Skeletal muscle satellite cell (primary cell): ENCODE measurements around the gene NEURL1B. TPM values are rescaled to one million over a fixed set of nuclear protein-coding genes. Genes with fewer than 3 reads are reported as not detected.

ENCODE experiments used
- H3K27me3 ChIP-seq: 2 replicates; pipeline ENCODE4 v1.7.0; 2013; ENCODE audit warnings: low read length; ENCODE audit not compliant: control insufficient read depth, insufficient read depth
- H3K36me3 ChIP-seq: 2 replicates; pipeline ENCODE4 v1.7.0; 2013; ENCODE audit warnings: mild to moderate bottlenecking, control low read depth, low read length; ENCODE audit not compliant: insufficient read depth
- H3K4me1 ChIP-seq: 2 replicates; pipeline ENCODE4 v1.7.0; 2013; ENCODE audit warnings: low read length; ENCODE audit not compliant: control insufficient read depth, insufficient read depth
- H3K4me2 ChIP-seq: 2 replicates; pipeline ENCODE4 v1.7.0; 2013; ENCODE audit warnings: mild to moderate bottlenecking, low read length
- H3K4me3 ChIP-seq: 2 replicates; pipeline ENCODE4 v1.7.0; 2013; ENCODE audit warnings: low read length
- H3K9ac ChIP-seq: 2 replicates; pipeline ENCODE4 v1.7.0; 2013; ENCODE audit warnings: mild to moderate bottlenecking, low read depth, low read length, moderate library complexity
- H3K9me3 ChIP-seq: replicated peaks from 2 replicates; pipeline ENCODE4 v1.7.0; 2013; ENCODE audit warnings: mild to moderate bottlenecking, control low read depth, low read length
- total RNA-seq: library from RNA; depleted of rRNA; stranded (reverse); fragments of >200 nt; gene quantifications from 2 replicates; pipeline ENCODE4 v1.2.3, GENCODE V29; 2012; rRNA removed

The NEURL1B gene
- 0.22 and 0.25 TPM in 2 replicates for total RNA-seq

GRCh38 chr5:172640822-172641358, at the start of gene NEURL1B:
TSS of gene NEURL1B (plus strand) at chr5:172641263. CDS start at chr5:172641407, 144 bp downstream.
- Histone ChIP-seq H3K9me3 (no peaks in the 10 kb centered on the region), H3K36me3 (no peaks in the 10 kb centered on the region), H3K4me3 (peak within 1 kb of the TSS; percentile 82), H3K9ac (peak within 1 kb of the TSS; percentile 80), H3K4me1 (peaks cover 12% of the 10 kb centered on the region), H3K4me2 (peak within 1 kb of the TSS; percentile 95), H3K27me3 (peaks cover 16% of the 10 kb centered on the region)

GRCh38 chr5:172591636-172592035, 49.4 kb upstream of the NEURL1B start:
- Histone ChIP-seq H3K4me2 (no peak overlapping the region), H3K27me3 (peaks cover 79% of the 10 kb centered on the region), H3K36me3 (no peaks in the 10 kb centered on the region), H3K9ac (no peak overlapping the region), H3K9me3 (no peaks in the 10 kb centered on the region), H3K4me1 (no peaks in the 10 kb centered on the region), H3K4me3 (no peak overlapping the region)

DNA sequence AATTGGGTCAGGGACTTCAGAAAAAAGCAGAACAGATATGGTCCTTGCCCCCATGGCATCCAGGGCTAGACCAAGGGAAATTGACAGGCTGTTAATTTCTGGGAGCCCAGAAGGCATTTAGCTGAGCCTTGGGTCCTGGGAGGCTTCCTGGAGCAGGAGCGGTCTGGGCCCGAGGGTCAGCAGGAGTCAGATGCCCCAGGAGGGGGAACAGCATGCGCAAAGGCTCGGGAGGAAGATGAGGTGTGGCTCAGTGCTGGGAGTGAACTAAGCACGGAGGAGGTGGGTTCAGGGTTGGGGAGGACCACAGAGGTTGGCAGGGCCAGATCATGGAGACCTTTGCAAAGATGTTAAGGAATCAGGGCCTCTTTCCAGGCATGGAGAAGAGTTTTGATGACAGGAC, 48.2 kb upstream of the NEURL1B start:
- peaks cover 69% of the 10 kb centered on the region for H3K27me3 ChIP-seq
- H3K9ac ChIP-seq: no peak overlapping the region
- H3K4me3 ChIP-seq: no peak overlapping the region
- H3K9me3 ChIP-seq: no peaks in the 10 kb centered on the region
- H3K36me3 ChIP-seq: no peaks in the 10 kb centered on the region
- H3K4me1 ChIP-seq: no peaks in the 10 kb centered on the region
- no peak overlapping the region for H3K4me2 ChIP-seq

- H3K4me2 ChIP-seq: no peak overlapping the region
- H3K9ac ChIP-seq: no peak overlapping the region
- H3K9me3 ChIP-seq: no peaks in the 10 kb centered on the region
- H3K4me1 ChIP-seq: no peaks in the 10 kb centered on the region
- peaks cover 66% of the 10 kb centered on the region for H3K27me3 ChIP-seq
- no peaks in the 10 kb centered on the region for H3K36me3 ChIP-seq
- H3K4me3 ChIP-seq: no peak overlapping the region
Observed at GRCh38 chr5:172593306-172593705, 47.8 kb upstream of the NEURL1B start.

- Histone ChIP-seq H3K9me3 (no peaks in the 10 kb centered on the region), H3K36me3 (no peaks in the 10 kb centered on the region), H3K9ac (no peak overlapping the region), H3K4me1 (no peaks in the 10 kb centered on the region), H3K4me3 (no peak overlapping the region), H3K27me3 (peaks cover 62% of the 10 kb centered on the region), H3K4me2 (no peak overlapping the region)
Observed at GRCh38 chr5:172593721-172594235, 47.3 kb upstream of the NEURL1B start.

- Histone ChIP-seq H3K4me1 (no peaks in the 10 kb centered on the region), H3K9ac (no peak overlapping the region), H3K4me2 (no peak overlapping the region), H3K27me3 (peaks cover 61% of the 10 kb centered on the region), H3K9me3 (no peaks in the 10 kb centered on the region), H3K4me3 (no peak overlapping the region), H3K36me3 (no peaks in the 10 kb centered on the region)
Observed at GRCh38 chr5:172594431-172594830, 46.6 kb upstream of the NEURL1B start.

DNA sequence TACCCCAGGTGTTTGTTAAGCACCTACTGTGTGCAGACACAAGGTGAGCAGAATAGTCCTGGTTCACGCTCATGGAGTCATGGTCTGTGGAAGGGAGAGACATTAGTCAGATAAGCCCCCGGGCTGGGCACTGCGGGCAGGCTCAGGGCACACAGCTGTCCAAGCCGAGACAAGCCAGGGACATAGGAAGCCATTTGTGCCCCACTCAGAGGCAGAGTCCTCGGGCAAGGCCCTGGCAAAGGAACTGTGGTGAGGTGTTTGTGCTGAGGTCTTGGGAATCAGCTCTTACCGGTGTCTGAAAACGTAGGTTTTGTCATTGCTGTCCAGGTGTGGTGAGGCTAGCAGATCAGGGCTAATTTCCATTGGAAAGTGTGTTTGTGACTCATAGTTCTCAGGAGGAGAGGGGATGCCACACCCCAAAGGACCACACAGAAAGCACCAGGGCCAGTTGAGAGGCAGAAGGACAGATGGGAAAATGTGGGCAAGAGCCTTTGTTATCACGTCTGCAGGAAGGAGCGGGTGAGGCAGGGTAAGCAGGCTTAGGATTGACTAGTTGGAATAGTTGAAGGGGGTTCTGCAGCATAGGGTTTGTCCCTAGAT, 46.1 kb upstream of the NEURL1B start:
- peaks cover 55% of the 10 kb centered on the region for H3K27me3 ChIP-seq
- no peaks in the 10 kb centered on the region for H3K36me3 ChIP-seq
- H3K4me2 ChIP-seq: no peak overlapping the region
- no peak overlapping the region for H3K4me3 ChIP-seq
- H3K9ac ChIP-seq: no peak overlapping the region
- no peaks in the 10 kb centered on the region for H3K4me1 ChIP-seq
- H3K9me3 ChIP-seq: no peaks in the 10 kb centered on the region

DNA sequence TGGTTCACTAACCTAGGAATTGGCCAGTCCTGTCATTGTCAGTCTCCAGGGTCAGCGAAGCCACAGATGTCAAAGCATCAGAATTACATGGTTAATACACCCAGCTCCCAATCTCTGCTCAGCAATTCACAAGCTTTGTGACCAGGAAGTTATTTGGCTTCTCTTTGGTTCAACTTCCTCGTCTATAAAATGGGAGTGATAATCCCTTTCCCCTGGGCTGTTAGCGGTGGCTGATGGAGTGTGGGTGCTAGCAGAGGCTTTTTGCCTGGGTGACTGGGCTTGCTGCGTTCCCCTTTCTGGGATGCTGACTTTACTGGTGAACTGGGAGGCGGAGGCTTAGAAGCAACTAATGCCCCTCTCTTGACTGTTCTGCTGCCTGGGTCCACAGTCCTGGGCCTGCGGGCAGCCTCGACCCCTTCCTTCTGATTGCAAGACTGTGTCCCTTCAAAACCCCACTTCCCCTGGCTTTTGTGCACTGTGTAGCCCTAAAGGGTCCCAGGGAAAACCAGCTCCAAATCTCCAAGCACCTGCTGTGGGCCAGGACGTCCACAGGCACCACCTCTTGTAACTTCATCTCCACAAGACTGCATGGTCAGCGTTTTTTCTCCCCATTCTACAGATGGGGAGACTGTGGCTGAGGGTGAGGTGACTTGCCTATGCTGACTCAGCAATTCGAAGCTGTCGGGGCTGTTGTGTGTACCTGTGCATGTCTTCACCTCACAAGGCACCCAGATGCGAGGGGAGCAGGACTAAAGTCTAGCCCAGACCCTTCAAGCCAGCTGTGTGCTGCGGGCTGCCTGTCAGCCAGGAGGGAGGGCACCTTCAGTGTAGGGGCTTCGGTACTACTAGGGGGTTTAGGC, 45.2 kb upstream of the NEURL1B start:
- H3K4me1 ChIP-seq: no peaks in the 10 kb centered on the region
- H3K4me2 ChIP-seq: no peak overlapping the region
- H3K36me3 ChIP-seq: no peaks in the 10 kb centered on the region
- H3K27me3 ChIP-seq: peaks cover 49% of the 10 kb centered on the region
- no peak overlapping the region for H3K9ac ChIP-seq
- H3K4me3 ChIP-seq: no peak overlapping the region
- no peaks in the 10 kb centered on the region for H3K9me3 ChIP-seq

DNA sequence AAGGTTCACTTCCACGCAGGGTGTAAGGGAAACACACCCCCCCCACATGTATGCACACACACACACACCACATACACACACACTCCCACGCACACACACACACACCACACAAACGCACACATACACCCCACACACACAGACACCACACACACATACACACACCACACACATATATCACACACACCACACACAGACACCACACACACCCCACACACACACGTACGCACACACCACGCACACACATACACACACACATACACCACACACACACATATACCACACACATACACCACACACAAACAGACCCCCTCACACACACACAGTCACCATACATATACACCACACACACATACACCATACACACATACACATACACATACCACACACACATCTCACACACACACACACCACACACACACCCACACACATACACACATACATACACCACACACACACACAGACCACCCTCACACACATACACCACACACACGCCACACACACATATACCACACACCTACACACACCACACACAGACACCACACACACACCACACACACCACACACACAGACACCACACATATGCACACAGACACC, 44.3 kb upstream of the NEURL1B start:
- Histone ChIP-seq H3K9me3 (no peaks in the 10 kb centered on the region), H3K27me3 (peaks cover 41% of the 10 kb centered on the region), H3K4me1 (no peaks in the 10 kb centered on the region), H3K36me3 (no peaks in the 10 kb centered on the region), H3K4me3 (no peak overlapping the region), H3K9ac (no peak overlapping the region), H3K4me2 (no peak overlapping the region)

GRCh38 chr5:172597755-172598155, 43.3 kb upstream of the NEURL1B start:
- Histone ChIP-seq H3K36me3 (no peaks in the 10 kb centered on the region), H3K4me3 (no peak overlapping the region), H3K27me3 (peaks cover 30% of the 10 kb centered on the region), H3K9me3 (no peaks in the 10 kb centered on the region), H3K9ac (no peak overlapping the region), H3K4me1 (peaks cover 2% of the 10 kb centered on the region), H3K4me2 (no peak overlapping the region)
